IMR-90 (cell line): ENCODE results near the gene RIOX2. TPM values are rescaled to one million over a fixed set of nuclear protein-coding genes. Genes with fewer than 3 reads are reported as not detected.

Experiments used
- ATAC-seq: fragments of 200-7000 bp; cut with Tn5 transposase; 2 replicates; pipeline ENCODE4 v1.9.1; 2020; ENCODE audit warnings: low read depth, mild to moderate bottlenecking, moderate library complexity
- BruUV-seq: library from RNA; stranded (reverse); fragments of 400-500 nt; replicated peaks from 2 replicates; lab custom pipeline; 2021; lab: Mats Ljungman, UMichigan
- CTCF ChIA-PET: fragments of 300-600 bp; formaldehyde crosslinking; extraction: SDS; loops from one replicate; lab custom pipeline; 2021; ENCODE audit warnings: antibody characterized with exemption; lab: Yijun Ruan, JAX
- POLR2A ChIA-PET: fragments of 300-600 bp; sonication (Branson Sonifier 250); formaldehyde crosslinking; loops from one replicate; lab custom pipeline; 2022; ENCODE audit warnings: antibody characterized with exemption; ENCODE audit not compliant: unreplicated experiment; lab: Charles Lee
- DNase-seq: peaks from one replicate; pipeline ENCODE4 v3.0.0; 2013
- H2AFZ ChIP-seq: replicated peaks from 2 replicates; pipeline ENCODE3; 2013; ENCODE audit warnings: low read length, mild to moderate bottlenecking; ENCODE audit not compliant: poor library complexity
- H2AK5ac ChIP-seq: 2 replicates; pipeline ENCODE4 v1.6.1; 2013; ENCODE audit warnings: low read depth, low read length, inconsistent platforms
- H2AK9ac ChIP-seq: replicated peaks from 2 replicates; pipeline ENCODE3; 2013; ENCODE audit warnings: mild to moderate bottlenecking, low read depth, low read length, moderate library complexity; ENCODE audit not compliant: poor library complexity
- H2BK120ac ChIP-seq: 2 replicates; pipeline ENCODE4 v1.6.1; 2013; ENCODE audit warnings: low read depth, low read length, inconsistent platforms
- H2BK15ac ChIP-seq: 3 replicates; pipeline ENCODE4 v1.6.1; 2013; ENCODE audit warnings: low read depth, low read length, inconsistent platforms
- H2BK20ac ChIP-seq: 2 replicates; pipeline ENCODE4 v1.6.1; 2013; ENCODE audit warnings: low read depth, mild to moderate bottlenecking, inconsistent platforms, low read length, moderate library complexity
- H2BK5ac ChIP-seq: 2 replicates; pipeline ENCODE4 v1.6.1; 2013; ENCODE audit warnings: mild to moderate bottlenecking, low read depth, low read length, inconsistent platforms; ENCODE audit not compliant: poor library complexity, severe bottlenecking
- H3K14ac ChIP-seq: replicated peaks from 2 replicates; pipeline ENCODE4 v1.6.1; 2013; ENCODE audit warnings: low read depth, low read length, inconsistent platforms
- H3K18ac ChIP-seq: 2 replicates; pipeline ENCODE4 v1.6.1; 2013; ENCODE audit warnings: low read depth, low read length, control low read depth
- H3K23ac ChIP-seq: 2 replicates; pipeline ENCODE4 v1.6.1; 2013; ENCODE audit warnings: low read depth, low read length, inconsistent platforms
- H3K27ac ChIP-seq: 2 replicates; pipeline ENCODE4 v1.5.1; 2013; ENCODE audit warnings: mild to moderate bottlenecking, control low read depth, low read length; ENCODE audit not compliant: insufficient read depth
- H3K27me3 ChIP-seq: 2 replicates; pipeline ENCODE4 v1.6.1; 2013; ENCODE audit warnings: low read length; ENCODE audit not compliant: control insufficient read depth, insufficient read depth
- H3K36me3 ChIP-seq: 2 replicates; pipeline ENCODE4 v1.6.1; 2013; ENCODE audit warnings: low read length, mixed read lengths; ENCODE audit not compliant: control insufficient read depth, insufficient read depth
- H3K4ac ChIP-seq: 2 replicates; pipeline ENCODE4 v1.6.1; 2013; ENCODE audit warnings: low read depth, low read length, inconsistent platforms
- H3K4me1 ChIP-seq: 2 replicates; pipeline ENCODE4 v1.6.1; 2013; ENCODE audit warnings: low read length, mixed read lengths; ENCODE audit not compliant: control insufficient read depth, insufficient read depth
- H3K4me2 ChIP-seq: 2 replicates; pipeline ENCODE4 v1.6.1; 2013; ENCODE audit warnings: low read depth, mild to moderate bottlenecking, control low read depth, low read length, moderate library complexity
- H3K4me3 ChIP-seq: 2 replicates; pipeline ENCODE4 v1.5.1; 2013; ENCODE audit warnings: low read depth, mild to moderate bottlenecking, control low read depth, low read length, moderate library complexity; ENCODE audit not compliant: insufficient read depth
- H3K56ac ChIP-seq: 2 replicates; pipeline ENCODE4 v1.6.1; 2013; ENCODE audit warnings: low read length, inconsistent platforms; ENCODE audit not compliant: insufficient read depth; ENCODE audit errors: extremely low read depth
- H3K79me1 ChIP-seq, 2 experiments: 2 replicates each; pipeline ENCODE4 v1.6.1; 2013; ENCODE audit warnings: low read length in 2 of 2, inconsistent platforms in 1 of 2, low read depth in 1 of 2
- H3K9ac ChIP-seq: 2 replicates; pipeline ENCODE4 v1.6.1; 2013; ENCODE audit warnings: low read depth, low read length, control low read depth
- H3K9me1 ChIP-seq: 2 replicates; pipeline ENCODE4 v1.6.1; 2013; ENCODE audit warnings: low read length, inconsistent platforms; ENCODE audit not compliant: insufficient read depth
- H3K9me3 ChIP-seq: 2 replicates; pipeline ENCODE4 v1.6.1; 2013; ENCODE audit warnings: low read length; ENCODE audit not compliant: control insufficient read depth, insufficient read depth
- H4K20me1 ChIP-seq: 2 replicates; pipeline ENCODE4 v1.6.1; 2013; ENCODE audit warnings: low read length, inconsistent platforms; ENCODE audit not compliant: insufficient read depth
- H4K5ac ChIP-seq: 2 replicates; pipeline ENCODE4 v1.6.1; 2013; ENCODE audit warnings: mild to moderate bottlenecking, low read depth, low read length, control low read depth
- H4K8ac ChIP-seq, 2 experiments: 2 replicates each; pipeline ENCODE4 v1.6.1; 2013; ENCODE audit warnings: low read depth in 2 of 2, low read length in 2 of 2, control low read depth in 1 of 2, inconsistent platforms in 1 of 2
- H4K91ac ChIP-seq: 2 replicates; pipeline ENCODE4 v1.6.1; 2013; ENCODE audit warnings: low read depth, low read length, inconsistent platforms; ENCODE audit not compliant: insufficient read depth
- BHLHE40 ChIP-seq: fragments of 150-350 bp; IDR thresholded peaks from 2 replicates; pipeline ENCODE4 v1.6.1; 2016; ENCODE audit warnings: mild to moderate bottlenecking, low read depth, low read length
- CEBPB ChIP-seq: IDR thresholded peaks from 2 replicates; pipeline ENCODE4 v1.6.1; 2012; ENCODE audit warnings: low read depth, low read length, improper control_type of control experiment
- CHD1 ChIP-seq: IDR thresholded peaks from 2 replicates; pipeline ENCODE4 v1.6.1; 2012; ENCODE audit warnings: low read depth, low read length, improper control_type of control experiment
- CTCF ChIP-seq: conservative IDR thresholded peaks from 2 replicates; pipeline ENCODE4 v1.5.1; 2012; ENCODE audit warnings: mild to moderate bottlenecking, low read depth, low read length, improper control_type of control experiment
- ELK1 ChIP-seq: fragments of 150-350 bp; IDR thresholded peaks from 2 replicates; pipeline ENCODE4 v1.6.1; 2016; ENCODE audit warnings: low read depth, mild to moderate bottlenecking, low read length, moderate library complexity, borderline replicate concordance
- FOS ChIP-seq: fragments of 150-350 bp; IDR thresholded peaks from 2 replicates; pipeline ENCODE4 v1.6.1; 2016; ENCODE audit warnings: low read depth, low read length
- MAFK ChIP-seq: IDR thresholded peaks from 2 replicates; pipeline ENCODE4 v1.6.1; 2012; ENCODE audit warnings: low read depth, low read length, improper control_type of control experiment
- MAZ ChIP-seq: IDR thresholded peaks from 2 replicates; pipeline ENCODE4 v1.6.1; 2012; ENCODE audit warnings: low read depth, mild to moderate bottlenecking, low read length, improper control_type of control experiment, moderate library complexity, borderline replicate concordance
- MXI1 ChIP-seq: IDR thresholded peaks from 2 replicates; pipeline ENCODE4 v1.6.1; 2012; ENCODE audit warnings: low read depth, mild to moderate bottlenecking, low read length, moderate library complexity, borderline replicate concordance
- NFE2L2 ChIP-seq: fragments of 150-350 bp; IDR thresholded peaks from 2 replicates; pipeline ENCODE4 v1.6.1; 2016; ENCODE audit warnings: low read depth, mild to moderate bottlenecking, low read length
- POLR2A ChIP-seq: IDR thresholded peaks from 2 replicates; pipeline ENCODE4 v1.6.1; 2012; ENCODE audit warnings: mild to moderate bottlenecking, low read depth, low read length
- RAD21 ChIP-seq: IDR thresholded peaks from 2 replicates; pipeline ENCODE4 v1.6.1; 2012; ENCODE audit warnings: low read length, improper control_type of control experiment
- RCOR1 ChIP-seq: IDR thresholded peaks from 2 replicates; pipeline ENCODE4 v1.6.1; 2012; ENCODE audit warnings: mild to moderate bottlenecking, low read length, improper control_type of control experiment; ENCODE audit not compliant: insufficient replicate concordance
- RFX5 ChIP-seq: IDR thresholded peaks from 2 replicates; pipeline ENCODE4 v1.8.0; 2012; ENCODE audit warnings: low read depth, mild to moderate bottlenecking, low read length, moderate library complexity
- SMC3 ChIP-seq: fragments of 150-350 bp; IDR thresholded peaks from 2 replicates; pipeline ENCODE4 v1.6.1; 2016; ENCODE audit warnings: low read depth, mild to moderate bottlenecking, antibody characterized with exemption, low read length, moderate library complexity
- USF2 ChIP-seq: fragments of 150-350 bp; IDR thresholded peaks from 2 replicates; pipeline ENCODE4 v1.6.1; 2017; ENCODE audit warnings: mild to moderate bottlenecking, antibody characterized with exemption, low read length, low read depth
- WGBS, 2 experiments: methylation state at CpG; one replicate each; pipeline versions ENCODE4 v1.1.5 to v1.1.7; 2013; ENCODE audit warnings: missing lambda C conversion rate in 2 of 2; ENCODE audit not compliant: insufficient read length in 1 of 2; ENCODE audit errors: extremely low coverage in 2 of 2; 5-methylcytosine and 5-hydroxymethylcytosine counted together
- dilution Hi-C: fragments of 300-500 bp; cut with HindIII; formaldehyde crosslinking; loops from one replicate; pipeline ENCODE4 v1.14.3; 2018; ENCODE audit warnings: low sequenced_read_pairs; ENCODE audit not compliant: unreplicated experiment
- in situ Hi-C: fragments of 300-500 bp; cut with MboI; formaldehyde crosslinking; loops from 3 replicates; pipeline ENCODE4 v1.14.3; 2019; ENCODE audit warnings: low sequenced_read_pairs, inconsistent platforms, mixed read lengths
- intact Hi-C: fragments of 100-400 bp; cut with micrococcal nuclease; formaldehyde crosslinking; loops from 2 replicates; pipeline ENCODE4 v1.10.0; 2022
- polyA plus RNA-seq, 3 experiments: library from polyadenylated mRNA; depleted of rRNA; stranded (reverse); fragments of >200 nt; gene quantifications; 2 replicates each; pipeline ENCODE4 v1.2.3, GENCODE V29; 2012; ENCODE audit warnings: low replicate concordance in 1 of 3
- total RNA-seq: library from RNA; depleted of rRNA; stranded (reverse); fragments of >200 nt; gene quantifications from 2 replicates; pipeline ENCODE4 v1.2.3, GENCODE V29; 2012

Gene RIOX2
- total and polyA plus RNA-seq, 2 of the 4 experiments (the other 2 are of a cell fraction), result 17.2 to 26.7 TPM

GRCh38 chr3:98005438-98005837, 33.2 kb upstream of the RIOX2 start:
- no peak overlapping the region for H4K8ac ChIP-seq
- no peak overlapping the region for H2BK15ac ChIP-seq
- H2BK120ac ChIP-seq, result no peak overlapping the region
- H3K4me3 ChIP-seq, result no peak overlapping the region
- no peak for ATAC-seq
- H3K14ac ChIP-seq, result no peak overlapping the region
- no peak overlapping the region for H4K91ac ChIP-seq
- H3K4me2 ChIP-seq, result no peak overlapping the region
- H3K27ac ChIP-seq, result no peak overlapping the region
- H3K23ac ChIP-seq, result no peak overlapping the region
- no peaks in the 10 kb centered on the region for H3K9me1 ChIP-seq
- H3K9me3 ChIP-seq, result no peaks in the 10 kb centered on the region
- no peak overlapping the region for H2BK5ac ChIP-seq
- H3K18ac ChIP-seq, result no peak overlapping the region
- no peak for DNase-seq
- no peak overlapping the region for H3K4ac ChIP-seq
- H2AK9ac ChIP-seq, result no peak overlapping the region
- intact Hi-C loops (no loop called here), in situ Hi-C loops (no loop called here), dilution Hi-C loops (loop anchor here (25.0 kb wide), 1 partner anchor 193 kb away; the partner anchor contains the start of gene CRYBG3)
- ChIA-PET CTCF (no interaction called here), POLR2A (no interaction called here)
- H3K9ac ChIP-seq, result no peak overlapping the region
- no peak overlapping the region for H2BK20ac ChIP-seq
- TF ChIP-seq CTCF (no peak), SMC3 (no peak), RFX5 (no peak), POLR2A (no peak), CEBPB (no peak), NFE2L2 (no peak), MXI1 (no peak), CHD1 (no peak), RAD21 (no peak), MAFK (no peak), MAZ (no peak), ELK1 (no peak), FOS (no peak), BHLHE40 (no peak), RCOR1 (no peak), USF2 (no peak)
- BruUV-seq, result no TSS peak
- peaks cover 2% of the 10 kb centered on the region; the same call in 1 of the 2 replicates for H3K4me1 ChIP-seq
- no peak overlapping the region for H2AK5ac ChIP-seq
- H3K79me1 ChIP-seq, result no peaks in the 10 kb centered on the region
- no peaks in the 10 kb centered on the region for H4K20me1 ChIP-seq
- no peak overlapping the region for H2AFZ ChIP-seq
- WGBS, 2 experiments, result 100% methylated on average over 1 of the region's 2 CpGs; no CpG with 5 or more reads in 1 of the 2 experiments
- no peak overlapping the region for H4K5ac ChIP-seq
- no peak overlapping the region for H3K56ac ChIP-seq
- peaks cover 3% of the 10 kb centered on the region; the same call in 1 of the 2 replicates for H3K27me3 ChIP-seq
- no peaks in the 10 kb centered on the region for H3K36me3 ChIP-seq
